Sigmoid colon (tissue), 4 donors: ENCODE data around the gene ZDHHC9.
"Not testable (repeated sequence)": the region's sequence is repeated elsewhere in the genome, so short reads cannot be mapped to it uniquely, and the experiment has no call there.

Experiments
- CTCF ChIP-seq, 4 experiments: fragments of 450-650 bp in 3 of 4; fragments of 200-600 bp in 1 of 4; IDR thresholded peaks; one replicate each; pipeline ENCODE4 v1.5.1; 2016 to 2019; ENCODE audit warnings: antibody characterized with exemption in 4 of 4, mild to moderate bottlenecking in 3 of 4, moderate library complexity in 2 of 4
- EP300 ChIP-seq, 4 donors: sonication (generic); formaldehyde crosslinking; IDR thresholded peaks; one replicate each; pipeline ENCODE4 v1.6.1; 2017; ENCODE audit warnings: antibody characterized with exemption in 4 of 4
- POLR2AphosphoS5 ChIP-seq, 4 donors: sonication (generic); formaldehyde crosslinking; IDR thresholded peaks; one replicate each; pipeline ENCODE4 v1.6.1; 2017; ENCODE audit warnings: antibody characterized with exemption in 4 of 4

- TF ChIP-seq CTCF, EP300, POLR2AphosphoS5 (IDR thresholded peaks at IDR 0.05): not testable (repeated sequence)
These were observed 22.6 kb upstream of the ZDHHC9 start for GRCh38 chrX:129866321-129866720.
